Large intestine (tissue), 3 donors: ENCODE measurements around the gene GMPR2. TPM values are rescaled to one million over a fixed set of nuclear protein-coding genes. Genes with fewer than 3 reads are reported as not detected.

ENCODE experiments used
- DNase-seq, 2 donors: peaks; one replicate each; pipeline versions ENCODE4 v3.0.0 to v3.0.0-alpha.2; 2013
- H3K27ac ChIP-seq: one replicate; pipeline ENCODE4 v1.5.1; 2013; ENCODE audit warnings: low read length
- H3K27me3 ChIP-seq: 2 replicates; pipeline ENCODE4 v1.6.1; 2013; ENCODE audit warnings: low read length; ENCODE audit not compliant: control insufficient read depth, insufficient read depth
- H3K36me3 ChIP-seq: 2 replicates; pipeline ENCODE4 v1.6.1; 2013; ENCODE audit warnings: low read length; ENCODE audit not compliant: control insufficient read depth, insufficient read depth
- H3K4me1 ChIP-seq: one replicate; pipeline ENCODE4 v1.6.1; 2013; ENCODE audit warnings: low read length; ENCODE audit not compliant: control insufficient read depth, insufficient read depth
- H3K4me3 ChIP-seq: one replicate; pipeline ENCODE4 v1.5.1; 2013; ENCODE audit warnings: low read length
- H3K9me3 ChIP-seq: one replicate; pipeline ENCODE4 v1.6.1; 2013; ENCODE audit warnings: mild to moderate bottlenecking, low read depth, low read length, moderate library complexity; ENCODE audit not compliant: control insufficient read depth
- WGBS: methylation state at CpG from one replicate; pipeline ENCODE4 v1.1.5; 2013; ENCODE audit warnings: low lambda C conversion rate; ENCODE audit not compliant: insufficient coverage; 5-methylcytosine and 5-hydroxymethylcytosine counted together
- polyA plus RNA-seq: library from polyadenylated mRNA; unstranded; fragments of 120-200 nt; gene quantifications from one replicate; pipeline ENCODE4 v1.2.1, GENCODE V29; 2013

GMPR2 gene
- polyA plus RNA-seq, 1 donor = 85.9 TPM

DNA sequence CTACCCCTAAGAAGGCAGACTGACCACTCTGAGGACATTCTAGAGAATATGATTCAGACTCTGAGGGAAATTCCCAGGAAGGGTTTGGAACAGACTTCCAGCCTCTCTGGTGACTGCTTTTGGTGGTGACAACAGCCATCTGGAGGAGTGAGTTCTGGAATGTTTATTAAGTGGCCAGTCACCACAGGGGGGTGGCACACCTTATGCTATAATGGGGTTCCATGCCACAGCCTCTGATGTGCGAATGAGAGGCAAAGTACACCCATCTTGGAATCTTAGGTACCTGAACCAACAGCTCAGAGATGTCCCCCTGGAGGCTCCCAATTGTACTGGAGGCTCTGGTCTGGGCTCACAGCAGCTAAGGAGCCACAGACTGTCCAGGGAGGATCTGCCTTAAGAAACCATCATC is 19.2 kb downstream of the GMPR2 start:
- WGBS = no CpG with 5 or more reads among the region's 1 CpG
- H3K9me3 ChIP-seq = no peaks in the 10 kb centered on the region
- peaks cover 13% of the 10 kb centered on the region for H3K4me1 ChIP-seq
- DNase-seq = no peak
- H3K4me3 ChIP-seq = no peak overlapping the region
- H3K27me3 ChIP-seq = no peaks in the 10 kb centered on the region
- H3K36me3 ChIP-seq = peaks cover 5% of the 10 kb centered on the region
- H3K27ac ChIP-seq = no peak overlapping the region

GRCh38 chr14:24252289-24253124 is 19.8 kb downstream of the GMPR2 start:
- Histone ChIP-seq H3K4me3 (no peak overlapping the region), H3K4me1 (peaks cover 12% of the 10 kb centered on the region), H3K9me3 (no peaks in the 10 kb centered on the region), H3K27me3 (no peaks in the 10 kb centered on the region), H3K36me3 (peaks cover 5% of the 10 kb centered on the region), H3K27ac (no peak overlapping the region)
- no CpG with 5 or more reads among the region's 11 CpGs for WGBS
- peak; percentile 55 to 75 for DNase-seq

DNA sequence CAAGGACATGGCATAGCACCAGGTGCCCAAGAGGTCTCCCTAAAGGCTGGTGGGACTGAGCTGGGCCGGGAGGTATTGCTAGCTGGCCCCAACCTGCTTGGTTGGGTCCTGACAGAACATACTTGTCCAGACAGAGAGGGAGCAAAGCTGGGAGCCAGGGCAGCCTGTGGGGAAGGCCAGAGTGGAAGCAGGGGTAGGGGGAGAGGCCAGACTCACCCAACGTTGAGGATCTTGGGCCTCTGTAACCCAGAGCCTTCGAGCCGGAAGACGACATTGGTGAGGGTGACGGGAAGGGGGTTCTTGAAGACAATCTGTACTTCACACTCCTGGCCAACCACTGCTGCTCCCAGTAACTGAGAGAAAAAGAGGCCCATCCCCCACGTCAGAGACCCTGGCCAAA is 21.2 kb downstream of the GMPR2 start:
- DNase-seq = no peak
- Histone ChIP-seq H3K4me3 (no peak overlapping the region), H3K27me3 (no peaks in the 10 kb centered on the region), H3K27ac (no peak overlapping the region), H3K36me3 (peaks cover 5% of the 10 kb centered on the region), H3K9me3 (no peaks in the 10 kb centered on the region), H3K4me1 (peaks cover 12% of the 10 kb centered on the region)
- no CpG with 5 or more reads among the region's 7 CpGs for WGBS

- WGBS = no CpG with 5 or more reads among the region's 19 CpGs
- peaks cover 12% of the 10 kb centered on the region for H3K4me1 ChIP-seq
- DNase-seq = no peak
- H3K9me3 ChIP-seq = no peaks in the 10 kb centered on the region
- no peak overlapping the region for H3K27ac ChIP-seq
- H3K4me3 ChIP-seq = no peak overlapping the region
- H3K36me3 ChIP-seq = peaks cover 5% of the 10 kb centered on the region
- no peaks in the 10 kb centered on the region for H3K27me3 ChIP-seq
Observed at GRCh38 chr14:24254630-24255392, 22.1 kb downstream of the GMPR2 start.

DNA sequence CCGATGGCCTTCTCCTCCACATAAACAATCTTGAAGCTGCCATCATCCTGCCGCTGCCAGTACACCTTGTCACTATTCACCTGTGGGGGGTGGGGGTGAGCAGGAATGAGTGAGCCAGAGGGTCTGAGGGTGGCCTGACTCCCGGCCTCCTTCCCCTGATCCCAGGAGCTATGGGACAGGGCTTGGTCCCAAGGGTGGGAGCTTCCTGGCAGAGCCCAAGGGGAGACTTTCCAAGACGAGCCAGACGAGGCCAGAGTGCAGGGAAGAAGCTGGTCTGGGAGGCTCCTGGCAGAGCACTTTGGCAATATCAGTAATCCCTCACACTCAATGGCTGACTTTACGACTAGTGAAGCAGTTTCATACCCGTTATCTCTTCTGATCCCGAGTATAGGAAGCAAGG is 22.7 kb downstream of the GMPR2 start:
- Histone ChIP-seq H3K4me1 (peaks cover 12% of the 10 kb centered on the region), H3K27me3 (no peaks in the 10 kb centered on the region), H3K9me3 (no peaks in the 10 kb centered on the region), H3K4me3 (no peak overlapping the region), H3K36me3 (peaks cover 5% of the 10 kb centered on the region), H3K27ac (no peak overlapping the region)
- whole genome bisulfite sequencing = no CpG with 5 or more reads among the region's 8 CpGs
- no peak for DNase-seq

DNA sequence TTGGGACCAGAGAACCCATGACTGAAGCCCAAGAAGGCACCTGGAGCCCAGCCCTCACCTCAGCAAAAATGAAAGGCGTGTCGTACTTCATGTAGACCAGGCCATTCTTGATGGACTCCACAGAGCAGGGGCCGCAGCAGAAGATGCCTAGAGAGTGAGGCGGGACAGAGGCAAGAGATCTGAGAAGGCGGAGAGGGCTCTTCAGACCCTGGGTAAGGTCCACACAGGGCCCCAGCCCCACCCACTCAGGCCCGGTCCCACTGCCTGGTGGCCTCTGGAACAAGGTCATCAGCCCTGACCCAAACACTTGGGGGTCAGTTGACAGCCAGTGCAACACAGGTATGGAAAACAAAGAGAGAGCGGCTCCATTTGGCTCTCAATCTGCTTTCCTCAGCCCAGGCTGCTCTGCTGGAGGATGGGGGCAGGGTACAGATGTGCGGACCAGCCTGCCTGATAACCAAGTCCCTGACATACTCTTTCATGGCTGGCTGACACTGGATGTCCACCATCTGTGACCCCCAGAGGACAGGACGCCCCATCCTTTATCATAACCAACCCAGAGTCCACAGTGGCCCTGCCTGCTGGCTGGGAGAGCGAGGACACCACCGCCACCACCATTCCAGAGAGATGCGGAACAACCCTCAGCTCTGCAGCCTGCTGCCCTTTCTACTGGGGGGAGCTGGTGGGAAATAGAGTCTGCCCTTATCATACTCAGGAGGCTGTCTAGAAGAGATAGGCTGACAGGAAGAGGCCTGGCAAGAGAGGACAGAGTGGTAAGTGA is 23.4 kb downstream of the GMPR2 start:
- peak in 1 of 2 donors; percentile 42 for DNase-seq
- Histone ChIP-seq H3K4me3 (no peak overlapping the region), H3K27ac (no peak overlapping the region), H3K4me1 (peaks cover 12% of the 10 kb centered on the region), H3K9me3 (no peaks in the 10 kb centered on the region), H3K36me3 (peaks cover 5% of the 10 kb centered on the region), H3K27me3 (no peaks in the 10 kb centered on the region)
- no CpG with 5 or more reads among the region's 12 CpGs for WGBS

DNA sequence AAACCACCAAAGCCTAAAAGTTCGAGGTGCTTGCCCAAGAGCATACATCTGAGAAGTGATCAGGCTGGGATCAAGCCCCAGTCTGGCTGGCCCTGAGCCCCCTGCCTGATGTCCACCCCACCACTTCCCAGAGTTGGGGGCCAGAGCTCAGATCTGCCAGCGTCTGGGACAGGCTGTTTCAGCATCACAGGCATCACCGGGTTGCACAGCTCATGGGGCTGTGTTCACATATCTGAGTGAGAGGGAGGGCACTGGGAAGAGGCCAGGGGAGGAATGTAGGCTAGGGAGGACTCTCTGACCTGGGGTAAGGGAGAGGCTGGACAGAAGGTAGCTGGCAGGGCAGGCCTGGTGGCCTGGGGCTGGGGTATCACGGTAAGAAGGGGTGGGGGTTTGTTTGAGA is 24.2 kb downstream of the GMPR2 start:
- Histone ChIP-seq H3K9me3 (no peaks in the 10 kb centered on the region), H3K4me3 (no peak overlapping the region), H3K27me3 (no peaks in the 10 kb centered on the region), H3K27ac (no peak overlapping the region), H3K36me3 (peaks cover 5% of the 10 kb centered on the region), H3K4me1 (peaks cover 11% of the 10 kb centered on the region)
- no peak for DNase-seq
- WGBS = no CpG with 5 or more reads among the region's 4 CpGs

DNA sequence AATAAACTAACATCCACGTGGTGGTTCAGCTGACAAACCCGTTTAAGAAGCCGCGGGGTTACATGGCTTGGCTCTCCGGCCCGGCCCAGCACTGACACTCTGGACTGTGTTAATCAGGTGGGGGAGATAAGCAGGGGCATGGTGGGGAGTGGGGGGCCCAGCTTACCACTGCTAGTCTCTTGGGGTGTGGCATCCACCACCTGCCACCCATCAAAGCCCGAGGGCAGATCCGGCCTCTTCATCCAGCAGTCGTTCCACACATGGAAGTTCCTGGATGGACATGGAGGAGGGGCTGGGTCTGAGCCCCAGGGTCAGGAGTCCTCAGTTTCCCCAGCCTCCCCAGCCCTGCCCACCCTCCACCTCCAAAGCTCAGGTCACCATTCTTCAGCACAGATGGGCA is 25.4 kb downstream of the GMPR2 start:
- WGBS = no CpG with 5 or more reads among the region's 9 CpGs

DNA sequence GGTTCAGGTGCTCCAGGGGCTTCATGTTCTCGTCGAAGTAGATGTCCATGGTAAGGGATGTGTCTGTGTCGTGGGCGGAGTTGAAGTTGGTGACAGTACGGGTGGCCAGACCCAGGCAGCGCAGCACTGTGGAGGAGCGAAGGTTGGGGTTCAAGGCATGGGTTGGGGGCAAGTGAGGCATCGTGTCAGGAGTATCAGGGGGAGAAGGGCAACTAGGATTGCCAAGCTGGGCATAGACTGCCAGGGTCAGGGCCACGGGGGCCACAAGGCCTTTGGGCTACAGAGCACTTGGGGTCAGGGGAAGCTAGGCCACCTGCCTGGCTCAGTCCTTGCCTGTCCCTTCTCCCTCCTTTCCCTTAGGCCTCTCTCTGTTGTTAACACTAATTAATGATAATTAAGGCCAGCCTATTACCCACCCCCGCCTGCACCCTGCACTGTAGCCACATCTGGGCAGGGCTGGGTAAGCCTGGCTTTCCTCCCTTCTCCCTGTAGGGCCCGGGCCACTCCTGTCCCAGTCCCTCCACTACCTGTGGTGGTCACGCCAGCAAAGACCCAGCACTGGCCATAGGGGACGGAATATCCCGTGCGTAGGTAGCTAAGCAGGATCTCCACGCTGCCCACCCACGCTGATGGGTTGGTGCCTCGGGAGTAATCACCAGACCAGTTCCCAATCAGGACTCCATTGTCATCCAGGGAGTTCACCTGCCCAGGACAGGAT is 26.0 kb downstream of the GMPR2 start:
- H3K9me3 ChIP-seq = no peaks in the 10 kb centered on the region

More for the DNA sequence above, 25.4 kb downstream of the GMPR2 start:
- no peaks in the 10 kb centered on the region for H3K4me1 ChIP-seq
- no peak overlapping the region for H3K27ac ChIP-seq
- no peak overlapping the region for H3K4me3 ChIP-seq
- H3K27me3 ChIP-seq = no peaks in the 10 kb centered on the region
- DNase-seq = peak in 1 of 2 donors; percentile 42
- H3K9me3 ChIP-seq = no peaks in the 10 kb centered on the region
- peaks cover 5% of the 10 kb centered on the region for H3K36me3 ChIP-seq

More for the DNA sequence above, 26.0 kb downstream of the GMPR2 start:
- peaks cover 5% of the 10 kb centered on the region for H3K36me3 ChIP-seq
- no peak overlapping the region for H3K27ac ChIP-seq
- no peaks in the 10 kb centered on the region for H3K4me1 ChIP-seq
- no peaks in the 10 kb centered on the region for H3K27me3 ChIP-seq
- no peak for DNase-seq
- H3K4me3 ChIP-seq = no peak overlapping the region
- no CpG with 5 or more reads among the region's 18 CpGs for WGBS
